Skeletal muscle cell (primary cell): ENCODE measurements around the gene ANKRD34B.
"Not testable (repeated sequence)": the region's sequence is repeated elsewhere in the genome, so short reads cannot be mapped to it uniquely, and the experiment has no call there.

ENCODE experiments used
- DNase-seq: peaks from one replicate; pipeline ENCODE4 v3.0.0-alpha.2; 2010; ENCODE audit warnings: low read depth
- H3K4me3 ChIP-seq: 2 replicates; pipeline ENCODE4 v1.5.1; 2011; ENCODE audit warnings: low read depth, mild to moderate bottlenecking, control low read depth, low read length, moderate library complexity

Gene ANKRD34B

DNA sequence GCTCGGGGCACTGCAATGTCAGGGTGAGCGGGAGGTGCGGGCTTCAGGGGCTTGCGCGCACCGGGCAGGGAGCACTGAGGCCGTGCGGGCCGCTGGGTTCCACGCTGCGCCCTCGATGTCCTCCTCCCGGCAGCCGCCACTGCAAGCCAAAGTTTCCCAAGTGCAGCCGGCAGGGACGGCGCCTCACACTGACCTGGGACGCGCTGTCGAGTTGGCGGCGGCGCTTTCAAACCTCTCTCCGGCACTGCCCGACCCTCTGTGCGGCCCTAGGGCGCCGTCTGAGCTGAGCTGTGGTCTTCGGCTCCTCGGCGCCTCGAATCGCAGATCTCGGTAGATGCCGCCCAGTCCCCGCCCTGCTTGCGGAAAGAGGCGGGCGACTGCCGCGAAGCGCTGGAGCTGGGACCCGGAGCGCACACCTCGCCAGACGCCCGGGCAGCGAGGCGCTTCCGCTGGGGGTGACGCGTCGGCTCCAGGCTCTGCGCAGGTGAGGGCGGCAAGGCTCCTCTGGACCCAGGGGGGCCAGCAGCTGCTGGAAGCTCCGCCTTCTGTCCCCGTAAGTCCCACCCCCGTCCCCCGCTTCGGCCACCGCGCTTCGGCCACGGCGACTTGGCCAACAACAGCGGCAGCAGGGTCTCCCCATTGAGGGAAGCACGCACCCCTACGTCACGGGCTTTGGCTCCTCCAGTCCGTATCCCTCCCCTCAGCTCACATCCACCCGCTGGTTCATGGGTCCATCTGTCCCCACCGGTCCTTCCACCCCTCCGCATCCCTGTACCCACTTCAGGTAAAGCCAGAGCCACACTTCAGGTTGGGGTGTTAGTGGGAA lies at the start of gene ANKRD34B:
ANKRD34B (minus strand) TSS at position 320 of the 826 bp plus-strand sequence. CDS start 10,261 bp downstream, outside the sequence.
- DNase-seq: no peak

DNA sequence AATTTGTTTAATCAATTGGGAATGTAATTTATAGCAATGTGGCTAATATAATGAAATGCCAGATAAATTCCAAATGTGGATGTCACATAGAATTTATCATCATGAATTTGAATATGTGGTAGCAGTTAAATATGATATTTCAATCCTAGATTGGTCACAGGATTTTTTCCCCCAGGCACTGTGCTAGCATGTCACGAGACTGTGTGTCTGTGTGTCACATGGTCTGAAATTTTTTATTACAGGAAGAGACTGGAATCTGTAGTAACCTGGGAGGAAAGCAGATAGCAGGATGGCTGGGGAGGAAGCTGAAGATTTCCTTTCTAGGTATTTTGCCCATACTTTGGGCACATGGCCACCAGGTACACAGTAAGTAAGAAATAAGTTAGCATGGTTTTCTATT lies 49.0 kb upstream of the ANKRD34B start:
- no peak for DNase-seq
- no peak overlapping the region for H3K4me3 ChIP-seq

More for the DNA sequence above, at the start of gene ANKRD34B:
- H3K4me3 ChIP-seq: peak within 1 kb of the TSS; percentile 39

DNA sequence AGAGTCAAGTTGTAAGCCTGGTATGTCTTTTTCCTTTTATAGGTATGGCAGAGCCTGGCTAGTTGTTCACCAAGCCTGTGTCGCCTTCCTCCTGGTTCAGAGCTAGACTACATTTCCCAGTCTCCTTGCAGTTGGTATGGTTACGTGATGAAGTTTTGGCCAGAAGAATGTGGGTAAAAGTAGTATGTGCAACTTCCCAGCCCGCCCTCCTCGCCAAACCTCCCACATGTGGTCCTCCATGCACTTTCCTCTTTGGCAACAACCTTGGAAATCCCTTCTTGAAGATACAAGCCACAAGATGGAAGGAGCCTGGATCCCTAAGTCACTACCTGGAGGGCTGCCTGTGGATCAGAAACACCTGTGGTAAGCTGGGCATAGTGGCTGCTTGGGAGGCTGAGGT lies 48.4 kb upstream of the ANKRD34B start:
- no peak for DNase-seq
- H3K4me3 ChIP-seq: no peak overlapping the region

DNA sequence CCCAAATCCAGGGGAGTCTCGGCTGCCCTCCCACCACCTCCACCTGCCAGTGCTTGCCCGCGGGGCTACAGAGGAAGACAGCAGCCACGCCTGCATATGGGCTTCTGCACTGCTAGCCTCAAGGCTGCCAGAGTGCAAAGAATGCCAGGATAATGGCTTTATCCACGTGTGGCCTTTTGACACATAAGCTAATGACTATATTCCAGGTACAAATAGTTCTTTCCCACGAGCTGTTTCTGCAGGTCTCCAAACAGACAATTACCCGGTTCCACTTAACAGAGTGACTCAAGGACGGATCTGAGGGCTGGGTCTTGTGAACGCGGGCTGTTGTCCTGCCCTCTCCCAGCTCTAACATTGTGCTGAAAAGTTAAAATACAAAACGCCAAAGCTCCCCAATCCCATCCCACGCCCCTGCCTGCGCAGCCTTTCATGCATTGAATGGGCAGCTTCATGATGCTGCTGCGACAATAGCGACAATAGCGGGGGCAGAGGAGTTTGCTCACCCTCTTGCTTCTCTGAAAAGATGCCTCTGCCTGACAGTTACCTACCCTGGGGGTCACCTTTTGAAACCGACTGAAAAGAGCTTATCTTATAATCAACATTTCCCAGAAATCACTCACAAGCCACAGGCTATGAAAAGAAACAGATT lies 45.3 kb upstream of the ANKRD34B start:
- DNase-seq: no peak
- no peak overlapping the region for H3K4me3 ChIP-seq

DNA sequence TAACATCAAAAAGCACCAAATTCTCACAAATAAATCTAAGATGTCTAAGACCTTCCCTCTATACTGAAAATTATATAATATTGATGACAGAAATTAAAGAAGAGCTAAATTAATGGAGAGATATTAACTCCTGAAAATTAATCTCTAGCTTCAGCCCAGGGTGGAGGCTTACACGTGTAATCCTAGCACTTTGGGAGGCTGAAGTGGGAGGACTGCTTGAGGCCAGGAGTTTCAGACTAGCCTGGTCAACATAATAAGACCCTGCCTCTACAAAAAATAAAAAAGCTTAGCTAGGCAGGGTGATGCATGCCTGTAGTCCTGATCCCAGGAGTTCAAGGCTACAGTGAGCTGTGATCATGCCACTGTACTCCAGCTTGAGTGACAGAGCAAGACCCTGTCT lies 39.6 kb upstream of the ANKRD34B start:
- H3K4me3 ChIP-seq: no peak overlapping the region
- DNase-seq: no peak

DNA sequence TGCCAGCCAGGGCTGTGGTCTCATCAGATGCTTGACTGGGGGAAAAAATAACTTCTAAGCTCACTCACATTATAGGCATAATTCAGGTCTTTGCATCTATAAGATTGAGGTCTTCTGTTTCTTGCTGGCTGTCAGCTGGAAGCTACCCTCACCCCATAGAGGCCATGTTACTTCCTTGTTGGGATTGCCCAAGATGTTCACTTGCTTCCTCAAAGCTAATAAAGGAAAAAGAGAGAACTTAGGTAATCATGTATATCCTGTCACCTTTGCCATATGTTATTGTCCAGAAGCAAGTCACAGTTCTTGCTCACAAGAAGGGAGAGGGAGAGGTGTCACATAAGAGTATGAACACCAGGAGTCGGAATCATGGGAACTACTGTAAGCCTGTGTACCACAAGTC lies 38.7 kb upstream of the ANKRD34B start:
- DNase-seq: no peak
- H3K4me3 ChIP-seq: no peak overlapping the region

DNA sequence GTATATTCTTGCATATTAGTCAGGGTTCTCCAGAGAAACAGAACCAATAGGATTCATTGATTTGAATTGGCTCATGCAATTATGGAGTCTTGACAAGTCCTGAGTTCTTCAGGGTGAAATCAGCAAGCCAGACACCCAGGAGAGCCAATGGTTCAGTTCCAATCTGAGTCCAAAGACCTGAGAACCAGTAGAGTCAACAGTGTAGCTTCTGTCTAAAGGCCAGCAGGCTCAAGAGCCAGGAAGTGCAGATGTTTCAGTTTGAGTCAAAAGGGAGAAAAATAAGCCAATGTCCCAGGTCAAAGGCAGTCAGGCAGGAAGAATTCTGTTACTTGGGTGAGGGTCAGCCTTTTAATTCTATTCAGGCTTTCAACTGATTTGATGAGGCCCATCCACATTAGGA lies 37.8 kb upstream of the ANKRD34B start:
- no peak overlapping the region for H3K4me3 ChIP-seq
- DNase-seq: no peak

DNA sequence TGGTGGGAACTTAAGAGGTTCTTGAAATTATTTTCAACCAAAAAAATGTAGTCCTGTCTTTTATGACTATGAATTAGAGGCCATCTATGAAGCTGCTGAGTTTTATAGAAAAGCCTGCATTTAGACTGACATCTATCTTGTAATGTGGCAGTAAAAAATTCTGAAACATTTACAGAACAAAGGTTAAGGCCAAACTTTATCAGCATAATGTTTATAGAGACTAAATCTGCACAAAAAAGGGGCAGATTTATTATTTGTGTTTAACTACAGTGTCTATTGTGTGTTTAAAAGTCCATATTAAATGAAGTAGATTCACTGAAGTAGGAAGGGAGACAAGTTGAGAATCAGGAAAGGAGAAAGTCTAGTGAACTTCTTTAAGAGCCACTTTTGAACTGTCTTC lies 37.3 kb upstream of the ANKRD34B start:
- no peak overlapping the region for H3K4me3 ChIP-seq
- no peak for DNase-seq

DNA sequence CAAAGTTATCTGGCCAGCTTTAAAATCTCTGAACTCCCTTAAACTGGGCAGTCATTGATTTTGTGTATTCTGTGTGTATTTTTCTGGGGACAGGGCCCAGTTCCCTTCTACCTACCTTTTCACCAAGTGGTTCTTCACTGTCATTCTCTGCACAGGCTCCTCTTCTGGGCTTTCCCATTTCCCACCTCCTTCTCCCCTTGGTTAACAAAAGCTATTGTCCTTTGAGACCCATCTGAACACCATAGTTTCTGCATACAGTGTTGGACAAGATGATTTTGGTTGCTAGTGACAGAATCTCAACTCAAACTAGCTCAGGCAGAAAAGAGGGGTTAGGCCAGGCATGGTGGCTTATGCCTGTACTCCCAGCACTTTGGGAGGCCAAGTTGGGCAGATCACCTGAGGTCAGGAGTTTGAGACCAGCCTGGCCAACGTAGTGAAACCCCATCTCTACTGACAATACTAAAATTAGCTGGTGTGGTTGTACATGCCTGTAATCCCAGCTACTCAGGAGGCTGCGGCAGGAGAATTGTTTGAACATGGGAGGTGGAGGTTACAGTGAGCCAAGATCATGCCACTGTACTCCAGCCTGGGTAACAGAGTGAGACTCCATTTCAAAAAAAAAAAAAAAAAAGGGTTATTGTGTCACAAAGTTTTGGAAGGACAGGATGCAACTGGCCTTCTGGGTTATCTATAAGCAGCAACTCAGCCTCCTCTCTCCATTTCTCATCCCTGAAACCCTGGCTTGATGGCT lies 31.0 kb upstream of the ANKRD34B start:
- no peak overlapping the region for H3K4me3 ChIP-seq
- no peak for DNase-seq

DNA sequence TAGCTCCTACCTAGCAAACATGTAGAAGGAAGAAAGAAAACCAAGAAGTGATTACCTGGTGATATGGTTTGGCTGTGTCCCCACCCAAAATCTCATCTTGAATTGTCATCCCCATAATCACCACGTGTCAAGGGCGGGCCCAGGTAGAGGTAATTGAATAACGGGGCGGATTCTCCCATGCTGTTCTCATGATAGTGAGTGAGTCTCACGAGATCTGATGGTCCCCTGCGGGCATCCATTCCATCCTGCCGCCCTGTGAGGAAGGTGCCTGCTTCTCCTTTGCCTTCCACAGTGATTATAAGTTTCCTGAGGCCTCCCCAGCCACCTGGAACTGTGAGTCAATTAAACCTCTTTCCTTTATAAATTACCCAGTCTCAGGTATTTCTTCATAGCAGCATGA lies 27.4 kb upstream of the ANKRD34B start:
- H3K4me3 ChIP-seq: no peak overlapping the region
- DNase-seq: no peak

DNA sequence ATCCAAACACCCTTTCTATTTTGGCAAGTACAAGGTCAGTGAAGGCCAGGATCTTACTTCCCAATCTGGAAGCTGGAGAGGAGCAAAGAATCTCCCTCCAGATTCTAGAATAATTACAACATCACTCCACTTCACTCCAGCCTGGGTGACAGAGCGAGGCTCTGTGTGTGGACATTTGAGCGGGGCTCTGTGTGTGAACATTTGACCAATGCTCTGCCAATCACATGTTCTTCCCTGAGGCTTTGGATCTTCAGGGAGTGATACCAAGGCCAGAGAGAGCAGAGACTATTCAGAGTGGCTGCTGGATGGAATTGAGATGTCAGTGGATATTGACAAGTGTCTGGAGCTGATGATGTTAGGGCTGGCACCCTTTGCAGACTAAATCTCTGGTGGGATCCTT lies 24.7 kb upstream of the ANKRD34B start:
- DNase-seq: no peak
- H3K4me3 ChIP-seq: no peak overlapping the region

DNA sequence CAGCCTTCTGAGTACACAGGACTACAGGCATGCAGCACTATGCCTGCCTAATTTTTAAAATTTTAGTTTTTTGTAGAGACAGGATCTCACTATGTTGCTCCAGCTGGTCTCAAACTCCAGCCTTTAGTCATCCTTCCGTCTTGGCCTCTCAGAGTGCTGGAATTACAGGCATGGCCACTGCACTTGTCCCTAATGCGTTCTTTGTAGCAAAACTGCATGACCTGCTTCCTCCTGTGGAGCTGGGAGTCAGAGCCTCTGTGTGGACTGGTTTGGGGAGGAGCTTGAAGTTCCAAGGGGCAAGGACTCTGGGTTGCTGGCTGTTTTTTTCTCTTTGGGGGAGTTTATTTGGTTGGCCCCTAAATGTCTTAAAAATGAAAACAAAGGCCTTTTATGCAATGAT lies 22.7 kb upstream of the ANKRD34B start:
- H3K4me3 ChIP-seq: no peak overlapping the region
- no peak for DNase-seq

DNA sequence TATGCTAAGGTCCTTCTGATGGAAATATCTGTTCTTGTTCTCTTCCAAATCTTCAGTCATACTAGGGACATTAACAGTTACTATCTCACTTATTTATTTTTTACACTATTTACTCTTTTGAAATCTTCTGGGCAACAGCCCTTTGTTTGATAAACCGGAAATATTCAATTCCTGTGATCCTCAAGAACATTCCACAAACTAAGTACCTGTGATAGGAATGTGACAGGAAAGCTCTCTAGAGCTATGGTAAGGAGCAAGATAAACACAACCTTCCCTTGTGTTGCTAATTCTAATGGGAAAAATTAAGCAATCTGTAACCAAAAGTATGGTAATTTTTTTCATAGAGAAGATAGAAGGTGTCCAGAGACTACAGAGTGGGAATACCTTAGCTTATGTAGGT lies 22.0 kb upstream of the ANKRD34B start:
- no peak for DNase-seq
- H3K4me3 ChIP-seq: no peak overlapping the region

DNA sequence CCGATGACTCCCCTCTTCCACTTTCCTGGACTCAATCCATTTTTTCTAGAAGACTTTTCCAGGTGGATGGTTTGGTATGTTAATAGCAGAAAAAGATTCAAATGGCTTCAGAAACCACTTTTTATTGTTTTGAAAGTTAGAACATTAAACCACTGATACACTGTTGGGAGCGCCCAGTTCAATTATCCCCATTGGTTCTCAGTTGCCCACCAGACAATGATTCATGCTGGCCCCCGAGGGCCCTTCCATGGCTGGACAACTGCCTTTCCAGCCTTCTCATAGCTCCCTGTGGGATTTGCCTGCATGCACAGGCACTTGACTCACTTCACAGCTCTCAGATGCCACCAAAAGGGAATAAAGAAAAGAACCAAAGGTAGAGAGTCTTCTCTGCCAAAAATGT lies 21.3 kb upstream of the ANKRD34B start:
- no peak for DNase-seq
- H3K4me3 ChIP-seq: no peak overlapping the region

DNA sequence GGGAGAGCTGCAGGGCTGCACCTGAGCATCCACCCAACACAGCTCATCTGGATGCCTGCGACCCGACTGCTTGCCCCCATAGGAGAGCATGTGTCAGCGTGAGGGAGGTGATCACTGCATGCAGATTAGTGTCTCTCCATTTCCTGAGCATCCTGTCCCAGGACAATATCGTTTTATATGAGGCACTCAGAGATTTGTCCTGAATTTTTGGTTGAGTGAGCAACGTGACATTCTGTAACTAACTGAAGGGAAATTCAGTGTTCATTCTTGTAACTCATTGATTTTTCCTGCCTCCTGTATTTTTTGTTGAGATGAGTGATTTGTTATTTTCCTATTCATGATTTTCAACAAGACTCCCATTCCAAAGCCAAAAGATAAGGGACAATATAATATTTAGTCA lies 20.7 kb upstream of the ANKRD34B start:
- DNase-seq: no peak
- no peak overlapping the region for H3K4me3 ChIP-seq

DNA sequence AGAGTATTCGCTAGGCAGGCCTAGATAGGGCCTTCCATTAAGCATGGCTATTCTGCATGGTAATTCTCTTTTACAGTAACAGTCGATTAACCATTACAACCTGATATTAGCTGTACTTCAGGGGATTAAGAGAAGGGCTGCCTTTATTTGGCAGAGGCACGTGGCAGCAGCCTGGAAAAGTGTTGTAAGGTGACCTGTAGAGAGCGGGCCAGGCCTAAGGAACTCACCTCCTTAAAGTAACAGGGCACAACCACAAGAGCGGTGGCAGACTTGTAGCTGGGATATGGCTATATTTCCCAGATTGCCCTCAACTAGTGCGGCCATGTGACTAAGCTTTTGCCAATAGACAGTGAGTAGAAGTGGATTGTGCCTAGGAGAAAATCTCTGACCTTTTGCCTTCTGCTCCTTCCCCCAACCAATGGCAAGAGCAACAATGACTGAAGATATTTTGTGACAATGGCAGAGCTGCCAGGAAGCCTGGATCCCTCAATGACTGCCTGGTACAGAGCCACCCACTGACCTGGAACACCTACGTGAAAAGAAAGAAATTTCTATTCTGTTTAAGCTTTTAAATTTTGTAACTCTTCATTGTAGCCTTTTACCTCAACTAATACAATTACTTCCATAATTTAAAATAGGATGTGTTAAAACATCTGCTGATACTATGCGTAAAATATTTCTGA lies 18.9 kb upstream of the ANKRD34B start:
- no peak overlapping the region for H3K4me3 ChIP-seq
- DNase-seq: no peak

DNA sequence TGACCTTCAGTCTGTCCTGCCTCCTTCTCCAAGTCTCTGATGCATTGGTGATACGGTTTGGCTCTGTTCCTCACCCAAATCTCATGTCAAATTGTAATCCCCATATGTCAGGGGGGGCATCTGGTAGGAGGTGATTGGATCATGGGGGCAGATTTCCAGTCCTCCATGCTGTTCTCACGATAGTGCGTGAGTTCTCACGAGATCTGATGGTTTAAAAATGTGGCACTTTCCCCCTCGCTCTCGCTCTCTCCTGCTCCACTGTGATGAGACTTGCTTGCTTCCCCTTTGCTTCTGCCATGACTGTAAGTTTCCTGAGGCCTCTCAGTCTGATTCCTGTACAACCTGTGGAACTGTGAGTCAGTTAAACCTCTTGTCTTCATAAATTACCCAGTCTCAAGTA lies 14.7 kb upstream of the ANKRD34B start:
- no peak for DNase-seq
- H3K4me3 ChIP-seq: no peak overlapping the region

DNA sequence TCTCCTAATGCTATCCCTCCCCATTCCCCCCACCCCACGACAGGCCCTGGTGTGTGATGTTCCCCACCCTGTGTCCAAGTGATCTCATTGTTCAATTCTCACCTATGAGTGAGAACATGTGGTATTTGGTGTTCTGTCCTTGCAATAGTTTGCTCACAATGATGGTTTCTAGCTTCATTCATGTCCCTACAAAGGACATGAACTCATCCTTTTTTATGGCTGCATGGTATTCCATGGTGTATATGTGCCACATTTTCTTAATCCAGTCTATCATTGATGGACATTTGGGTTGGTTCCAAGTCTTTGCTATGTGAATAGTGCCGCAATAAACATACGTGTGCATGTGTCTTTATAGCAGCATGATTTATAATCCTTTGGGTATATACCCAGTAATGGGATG lies 10.2 kb upstream of the ANKRD34B start:
- H3K4me3 ChIP-seq, DNase-seq: not testable (repeated sequence)

DNA sequence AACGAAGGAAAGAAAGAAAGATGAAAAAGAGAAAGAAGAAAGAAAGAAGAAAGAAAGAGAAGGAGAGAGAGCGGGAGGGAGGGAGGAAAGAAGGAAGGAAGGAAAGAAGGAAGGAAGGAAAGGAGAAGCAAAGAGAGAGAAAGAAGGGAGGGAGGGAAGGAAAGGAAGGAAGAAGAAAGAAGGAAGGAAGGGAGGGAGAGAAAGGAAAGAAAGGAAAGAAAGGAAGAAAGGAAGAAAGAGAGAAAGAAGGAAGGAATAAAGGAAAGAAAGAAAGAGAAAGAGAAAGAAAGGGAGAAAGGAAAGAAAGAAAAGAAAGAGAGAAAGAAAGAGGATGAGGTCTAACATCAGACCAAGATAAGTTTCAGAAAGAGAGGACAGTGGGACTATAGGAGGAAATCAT lies 9.0 kb upstream of the ANKRD34B start:
- no peak overlapping the region for H3K4me3 ChIP-seq
- DNase-seq: no peak

DNA sequence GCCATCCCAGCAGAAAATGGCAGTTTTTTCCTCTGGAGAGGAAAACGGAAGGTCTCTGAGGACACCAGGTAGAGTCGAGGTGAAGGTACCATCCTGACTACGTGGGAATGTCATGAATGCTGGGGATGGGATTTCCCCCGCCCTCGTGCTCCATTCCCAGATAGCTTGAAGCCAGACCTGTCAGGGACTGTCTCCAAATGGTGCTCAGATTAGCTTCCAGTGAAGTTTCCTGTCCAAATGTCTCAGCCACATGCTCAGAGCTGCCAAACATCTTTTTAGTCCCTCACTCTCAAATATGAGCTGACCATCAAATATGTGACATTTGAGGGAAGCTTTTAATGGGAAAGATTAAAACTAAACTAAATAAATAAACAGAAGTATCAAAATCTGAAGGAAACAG lies 7.6 kb upstream of the ANKRD34B start:
- no peak for DNase-seq
- H3K4me3 ChIP-seq: no peak overlapping the region
